ENCODE measurements around the gene ATP5PF.

DNA sequence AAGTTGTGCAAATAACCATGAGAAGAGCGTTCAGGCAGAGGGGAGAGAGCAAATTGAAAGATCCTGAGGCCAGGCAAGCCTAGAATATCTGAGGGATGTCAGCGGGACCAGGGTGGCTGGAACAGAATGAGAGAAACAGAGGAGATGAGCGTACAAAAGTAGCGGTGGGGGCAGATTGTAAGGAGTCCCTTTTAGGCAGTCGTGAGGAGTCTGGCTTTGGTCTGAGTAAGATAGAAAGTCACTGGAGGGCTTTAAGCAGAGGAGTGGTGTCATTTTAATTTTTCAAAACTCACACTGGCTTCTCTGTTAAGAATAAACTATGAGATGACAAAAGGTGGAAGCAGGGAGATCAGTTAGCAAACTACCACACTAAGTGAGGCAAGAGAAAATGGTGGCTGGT, 24.2 kb downstream of the ATP5PF start:
- TF ChIP-seq, protein P1, sequence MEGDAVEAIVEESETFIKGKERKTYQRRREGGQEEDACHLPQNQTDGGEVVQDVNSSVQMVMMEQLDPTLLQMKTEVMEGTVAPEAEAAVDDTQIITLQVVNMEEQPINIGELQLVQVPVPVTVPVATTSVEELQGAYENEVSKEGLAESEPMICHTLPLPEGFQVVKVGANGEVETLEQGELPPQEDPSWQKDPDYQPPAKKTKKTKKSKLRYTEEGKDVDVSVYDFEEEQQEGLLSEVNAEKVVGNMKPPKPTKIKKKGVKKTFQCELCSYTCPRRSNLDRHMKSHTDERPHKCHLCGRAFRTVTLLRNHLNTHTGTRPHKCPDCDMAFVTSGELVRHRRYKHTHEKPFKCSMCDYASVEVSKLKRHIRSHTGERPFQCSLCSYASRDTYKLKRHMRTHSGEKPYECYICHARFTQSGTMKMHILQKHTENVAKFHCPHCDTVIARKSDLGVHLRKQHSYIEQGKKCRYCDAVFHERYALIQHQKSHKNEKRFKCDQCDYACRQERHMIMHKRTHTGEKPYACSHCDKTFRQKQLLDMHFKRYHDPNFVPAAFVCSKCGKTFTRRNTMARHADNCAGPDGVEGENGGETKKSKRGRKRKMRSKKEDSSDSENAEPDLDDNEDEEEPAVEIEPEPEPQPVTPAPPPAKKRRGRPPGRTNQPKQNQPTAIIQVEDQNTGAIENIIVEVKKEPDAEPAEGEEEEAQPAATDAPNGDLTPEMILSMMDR (IDR thresholded peaks at IDR 0.05), result no peak
- no peak for TF ChIP-seq POLR2A (IDR thresholded peaks at IDR 0.05; ENCODE audit: low read depth)
- no peak for TF ChIP-seq EP300 (IDR thresholded peaks at IDR 0.05)

Data from esophagus muscularis mucosa (tissue), 4 donors.